Subcutaneous adipose tissue (tissue), 4 donors: ENCODE data around the gene ADGRA1. TPM values are rescaled to one million over a fixed set of nuclear protein-coding genes. Genes with fewer than 3 reads are reported as not detected.

ENCODE experiments used
- total RNA-seq, 4 donors: library from RNA; depleted of rRNA; stranded (reverse); fragments of >200 nt; gene quantifications; one replicate each; pipeline ENCODE4 v1.1.0, GENCODE V29; 2016
- TF ChIP-seq, protein P1 (sequence below): fragments of 450-650 bp; IDR thresholded peaks from one replicate; pipeline ENCODE4 v1.5.1; 2016; ENCODE audit warnings: low read depth, mild to moderate bottlenecking, control low read depth, antibody characterized with exemption, moderate library complexity

Gene ADGRA1
- total RNA-seq, 4 donors from 2014 or later: 0.38 TPM; not detected in 3

DNA sequence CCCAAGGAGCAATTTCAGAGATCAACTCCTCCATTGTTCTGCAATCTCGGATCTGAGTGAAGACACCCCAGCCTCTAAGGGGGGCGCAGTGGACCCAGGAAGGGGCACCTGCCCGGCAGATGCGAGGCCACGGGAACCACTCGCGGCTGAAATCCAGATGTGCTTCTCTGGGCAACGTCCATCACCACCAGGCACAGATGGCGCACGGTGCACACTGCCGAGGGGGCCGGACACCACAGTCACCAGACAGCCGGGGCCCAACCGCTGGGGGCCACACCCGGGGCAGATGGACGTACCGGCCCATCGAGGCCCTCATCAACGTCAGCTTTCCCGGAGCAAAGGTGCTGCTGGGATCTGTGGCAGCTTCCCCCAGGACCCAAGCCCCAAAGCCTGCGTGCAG, 16.9 kb upstream of the ADGRA1 start:
- TF ChIP-seq, protein P1, sequence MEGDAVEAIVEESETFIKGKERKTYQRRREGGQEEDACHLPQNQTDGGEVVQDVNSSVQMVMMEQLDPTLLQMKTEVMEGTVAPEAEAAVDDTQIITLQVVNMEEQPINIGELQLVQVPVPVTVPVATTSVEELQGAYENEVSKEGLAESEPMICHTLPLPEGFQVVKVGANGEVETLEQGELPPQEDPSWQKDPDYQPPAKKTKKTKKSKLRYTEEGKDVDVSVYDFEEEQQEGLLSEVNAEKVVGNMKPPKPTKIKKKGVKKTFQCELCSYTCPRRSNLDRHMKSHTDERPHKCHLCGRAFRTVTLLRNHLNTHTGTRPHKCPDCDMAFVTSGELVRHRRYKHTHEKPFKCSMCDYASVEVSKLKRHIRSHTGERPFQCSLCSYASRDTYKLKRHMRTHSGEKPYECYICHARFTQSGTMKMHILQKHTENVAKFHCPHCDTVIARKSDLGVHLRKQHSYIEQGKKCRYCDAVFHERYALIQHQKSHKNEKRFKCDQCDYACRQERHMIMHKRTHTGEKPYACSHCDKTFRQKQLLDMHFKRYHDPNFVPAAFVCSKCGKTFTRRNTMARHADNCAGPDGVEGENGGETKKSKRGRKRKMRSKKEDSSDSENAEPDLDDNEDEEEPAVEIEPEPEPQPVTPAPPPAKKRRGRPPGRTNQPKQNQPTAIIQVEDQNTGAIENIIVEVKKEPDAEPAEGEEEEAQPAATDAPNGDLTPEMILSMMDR: no peak

DNA sequence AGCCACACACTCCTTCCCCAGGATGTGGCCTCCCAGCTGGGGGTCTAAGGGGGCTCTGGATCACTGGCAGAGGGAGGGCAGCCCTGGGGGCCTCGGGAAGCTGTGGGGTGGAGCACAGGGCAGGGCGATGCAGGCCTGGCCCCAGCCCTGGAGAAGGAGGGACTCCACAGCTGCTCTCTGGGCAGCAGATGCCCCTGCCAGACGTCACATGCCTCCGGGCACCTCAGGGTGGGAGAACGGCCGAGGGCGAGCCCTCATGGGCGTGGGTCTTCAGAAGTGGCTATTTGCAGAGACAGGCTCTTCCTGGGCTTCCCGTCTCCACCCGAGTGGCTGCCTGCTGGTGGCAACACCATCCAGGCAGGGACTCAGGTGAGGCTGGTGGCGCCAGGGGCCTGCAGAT, 16.0 kb upstream of the ADGRA1 start:
- TF ChIP-seq, protein P1: no peak

DNA sequence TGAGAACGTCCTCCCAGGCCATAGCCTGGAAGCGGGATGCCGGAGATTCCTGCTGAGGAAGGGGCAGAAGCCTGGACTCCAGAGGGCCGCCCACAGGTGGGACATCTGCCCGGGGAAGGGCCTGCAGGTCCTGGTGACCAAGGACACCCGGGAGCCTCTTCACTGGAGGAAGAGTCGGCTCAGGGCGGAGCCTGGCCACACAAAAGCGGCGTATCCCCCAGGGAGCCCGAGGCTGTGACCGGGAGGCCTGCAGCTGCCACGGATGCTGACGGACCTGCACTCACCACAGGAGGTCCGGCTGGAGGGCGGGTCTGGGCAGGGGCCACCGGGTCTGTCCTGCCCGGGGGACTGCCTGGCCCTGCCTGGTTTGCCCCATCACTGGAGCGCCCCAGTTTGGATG, 15.5 kb upstream of the ADGRA1 start:
- TF ChIP-seq, protein P1: no peak

DNA sequence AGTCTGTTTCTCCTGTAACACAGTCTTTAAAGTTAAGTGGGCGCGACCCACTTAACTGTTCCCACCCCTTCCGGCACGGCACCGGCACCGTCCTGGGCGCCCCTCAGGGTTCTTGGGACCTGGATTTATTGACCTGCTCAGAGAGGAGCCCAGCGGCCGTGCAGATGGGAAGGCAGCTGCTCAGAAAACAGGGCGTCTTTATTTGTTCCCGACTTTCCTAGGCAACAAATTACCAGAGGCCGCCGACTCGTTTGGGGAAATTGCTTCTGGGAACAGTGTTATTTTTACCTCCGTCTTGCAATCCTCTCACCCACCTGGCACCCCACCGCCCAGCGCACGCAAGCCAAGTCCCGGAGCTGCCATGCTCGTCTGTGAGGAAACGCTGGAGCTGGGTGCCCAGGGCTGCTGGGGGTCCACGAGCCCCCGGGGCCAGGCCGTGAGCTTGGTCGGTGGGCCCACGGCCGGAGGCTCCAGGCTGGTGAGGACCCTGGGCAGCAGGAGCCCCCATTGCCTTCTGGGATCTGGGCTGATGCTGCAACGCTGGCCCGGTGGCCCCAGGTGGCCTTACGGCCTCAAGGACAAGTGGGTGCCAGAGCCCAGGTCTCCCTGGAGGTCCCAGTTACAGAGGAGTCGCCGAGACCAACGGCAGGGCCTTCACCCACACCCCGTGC, 14.9 kb upstream of the ADGRA1 start:
- TF ChIP-seq, protein P1: no peak

DNA sequence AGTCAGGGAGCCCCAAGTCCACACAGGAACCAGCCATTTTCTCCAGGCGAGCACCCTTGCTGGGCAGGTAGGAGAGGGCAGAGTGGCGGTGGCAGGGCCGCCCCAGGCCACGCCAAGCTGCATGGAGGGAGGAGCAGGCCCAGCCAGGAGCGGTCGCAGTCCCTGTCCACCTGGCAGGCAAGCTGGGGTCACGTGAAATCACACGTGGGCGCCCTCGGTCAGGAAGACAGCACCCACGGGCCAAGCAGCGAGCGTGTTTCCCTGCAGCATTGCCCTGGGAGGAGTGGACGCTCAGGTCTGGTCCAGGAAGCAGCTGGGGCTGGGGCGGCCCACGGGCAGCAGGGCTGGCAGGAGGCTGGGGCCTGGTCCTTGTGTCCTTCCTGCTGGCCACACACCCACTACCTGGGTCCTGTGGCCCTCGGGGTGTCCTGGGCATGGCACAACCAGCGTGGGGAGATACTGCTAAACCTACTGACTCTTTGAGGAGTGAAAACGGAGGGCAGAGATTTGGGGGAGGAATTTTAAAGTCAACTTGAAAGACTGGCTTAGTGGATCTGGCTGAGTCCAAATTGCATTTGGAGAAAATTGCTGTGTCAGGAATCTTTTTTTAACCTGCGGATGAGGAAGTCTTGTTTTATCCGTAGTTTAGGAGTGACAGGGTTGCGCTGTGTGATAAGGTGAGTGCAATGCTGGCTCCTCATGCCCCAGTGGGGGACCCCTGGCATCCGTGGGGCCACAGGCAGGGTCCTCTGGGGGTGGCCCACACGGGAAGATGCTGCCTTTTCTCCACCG, 12.2 kb upstream of the ADGRA1 start:
- TF ChIP-seq, protein P1: no peak

DNA sequence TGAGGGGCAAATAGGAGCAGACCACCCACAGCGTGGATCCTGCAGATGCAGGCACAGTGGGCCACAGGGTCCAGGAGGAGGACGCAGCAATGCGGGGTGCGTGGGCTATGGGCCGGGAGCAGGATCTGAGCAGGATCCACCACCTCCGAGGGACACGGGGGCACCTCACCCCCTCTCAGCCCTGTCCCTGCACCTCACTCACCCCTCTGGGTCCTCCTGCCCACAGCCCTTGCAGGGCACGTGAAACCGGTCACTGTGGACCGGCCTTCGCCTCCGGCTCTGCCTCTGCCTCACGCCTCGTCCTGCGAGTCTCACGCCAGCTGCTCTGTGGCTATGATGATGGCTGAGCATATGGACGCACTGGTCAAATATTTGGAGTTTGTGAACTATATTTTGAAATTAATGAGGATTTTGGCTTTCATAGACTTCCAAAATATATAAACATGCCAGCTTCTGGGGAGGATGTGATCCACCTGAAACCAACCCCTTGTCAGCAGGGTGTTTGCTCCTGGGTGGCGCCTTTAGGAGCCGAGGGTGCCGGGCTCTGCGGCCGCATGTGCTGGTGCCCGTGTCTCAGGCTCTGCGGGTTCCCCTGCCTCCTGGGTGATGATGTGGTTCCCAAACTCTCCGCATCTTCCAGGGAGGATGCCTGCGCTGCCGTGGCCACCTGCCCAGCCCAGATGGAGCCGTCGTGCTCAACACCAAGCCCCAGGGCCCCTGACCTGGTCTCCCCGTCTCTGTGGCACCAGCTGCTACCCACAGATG, 11.3 kb upstream of the ADGRA1 start:
- TF ChIP-seq, protein P1: no peak
